Globus pallidus (tissue), 1 donor: ENCODE measurements around the gene CARD9.
"Not testable (repeated sequence)": the region's sequence is repeated elsewhere in the genome, so short reads cannot be mapped to it uniquely, and the experiment has no call there.

ENCODE experiments used
- DNase-seq: peaks from one replicate; pipeline ENCODE4 v3.0.0-alpha.2; 2015; ENCODE audit warnings: low spot score

The CARD9 gene

GRCh38 chr9:136363949-136364748 is 9.3 kb downstream of the CARD9 start:
- no peak for DNase-seq

GRCh38 chr9:136363106-136363948 is 10.1 kb downstream of the CARD9 start, which contains the start of gene DNLZ:
Gene DNLZ, minus strand, starts transcription at chr9:136363744. Its CDS starts 30 bp downstream, at chr9:136363714.
- peak; percentile 94 for DNase-seq

GRCh38 chr9:136362450-136362784 is 11.1 kb downstream of the CARD9 start:
- no peak for DNase-seq

GRCh38 chr9:136361754-136362449 is 11.6 kb downstream of the CARD9 start:
- no peak for DNase-seq

- DNase-seq = no peak
Measured at GRCh38 chr9:136361047-136361753, 12.3 kb downstream of the CARD9 start.

GRCh38 chr9:136359774-136360718 is 13.4 kb downstream of the CARD9 start:
- no peak for DNase-seq

GRCh38 chr9:136358888-136359287 is 14.6 kb downstream of the CARD9 start:
- DNase-seq = no peak

- DNase-seq = no peak
Measured at GRCh38 chr9:136358016-136358415, 15.5 kb downstream of the CARD9 start.

GRCh38 chr9:136357202-136357725 is 16.2 kb downstream of the CARD9 start:
- no peak for DNase-seq

GRCh38 chr9:136355616-136356557 is 17.6 kb downstream of the CARD9 start:
- DNase-seq = no peak

- DNase-seq = no peak
Measured at GRCh38 chr9:136354592-136355085, 18.8 kb downstream of the CARD9 start.

- no peak for DNase-seq
Measured at GRCh38 chr9:136353757-136354488, 19.5 kb downstream of the CARD9 start.

- DNase-seq = no peak
Measured at GRCh38 chr9:136353088-136353487, 20.4 kb downstream of the CARD9 start.

- no peak for DNase-seq
Measured at GRCh38 chr9:136352682-136353081, 20.8 kb downstream of the CARD9 start.

- not testable (repeated sequence) for DNase-seq
Measured at GRCh38 chr9:136351868-136352267, 21.6 kb downstream of the CARD9 start.

- DNase-seq = no peak
Measured at GRCh38 chr9:136351252-136351800, 22.1 kb downstream of the CARD9 start.

- no peak for DNase-seq
Measured at GRCh38 chr9:136349546-136349945, 23.9 kb downstream of the CARD9 start.

- no peak for DNase-seq
Measured at GRCh38 chr9:136348691-136349090, 24.8 kb downstream of the CARD9 start.
